Tibial nerve (tissue), 4 donors: ENCODE results near the gene SLC38A10.

Experiments
- EP300 ChIP-seq, 2 donors: sonication (generic); formaldehyde crosslinking; IDR thresholded peaks; one replicate each; pipeline ENCODE4 v1.6.1; 2017; ENCODE audit warnings: antibody characterized with exemption in 2 of 2, mild to moderate bottlenecking in 1 of 2
- POLR2A ChIP-seq, 2 donors: fragments of 450-650 bp; IDR thresholded peaks; one replicate each; pipeline ENCODE4 v1.6.1; 2017; ENCODE audit warnings: antibody characterized with exemption in 2 of 2, mild to moderate bottlenecking in 2 of 2, moderate library complexity in 2 of 2
- TF ChIP-seq, protein P1 (sequence below), 5 experiments: fragments of 200-600 bp in 3 of 5; fragments of 450-650 bp in 2 of 5; sonication (generic) in 3 of 5; IDR thresholded peaks; one replicate each; pipeline ENCODE4 v1.5.1; 2016 to 2019; ENCODE audit warnings: antibody characterized with exemption in 5 of 5, mild to moderate bottlenecking in 3 of 5, moderate library complexity in 2 of 5

DNA sequence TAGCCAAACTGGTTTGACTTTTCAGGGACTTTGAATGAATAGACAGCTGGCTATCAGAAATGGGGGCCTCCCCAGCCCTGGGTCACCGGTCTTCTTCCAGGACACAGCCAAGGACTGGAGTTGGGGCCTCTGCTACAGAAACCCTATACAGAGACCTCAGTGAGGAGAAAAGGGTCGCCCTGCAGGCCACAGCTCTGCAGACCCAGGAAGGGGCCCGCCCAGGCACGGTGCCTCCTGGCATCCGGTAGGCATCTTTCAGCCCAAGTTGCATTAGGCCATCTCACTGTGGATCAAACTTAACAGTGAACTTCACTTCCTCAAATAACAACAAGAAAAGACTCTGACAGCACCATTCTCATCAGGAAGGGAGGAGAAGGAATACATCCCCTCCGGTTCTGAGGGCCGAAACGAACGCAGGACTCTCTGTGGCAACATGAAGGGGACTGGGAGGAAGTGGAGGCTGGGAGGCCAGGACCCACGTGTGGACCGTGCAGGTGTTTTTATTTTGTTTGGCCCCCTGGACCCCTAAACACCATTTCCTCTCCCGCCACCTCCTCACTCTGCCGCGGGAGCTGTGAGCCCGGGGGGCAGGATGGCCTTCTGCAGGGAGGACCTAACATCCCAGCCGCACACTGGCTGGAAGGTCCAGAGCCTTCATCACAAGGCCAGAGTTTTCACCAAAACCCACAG, 7.2 kb downstream of the SLC38A10 start:
- TF ChIP-seq, protein P1, sequence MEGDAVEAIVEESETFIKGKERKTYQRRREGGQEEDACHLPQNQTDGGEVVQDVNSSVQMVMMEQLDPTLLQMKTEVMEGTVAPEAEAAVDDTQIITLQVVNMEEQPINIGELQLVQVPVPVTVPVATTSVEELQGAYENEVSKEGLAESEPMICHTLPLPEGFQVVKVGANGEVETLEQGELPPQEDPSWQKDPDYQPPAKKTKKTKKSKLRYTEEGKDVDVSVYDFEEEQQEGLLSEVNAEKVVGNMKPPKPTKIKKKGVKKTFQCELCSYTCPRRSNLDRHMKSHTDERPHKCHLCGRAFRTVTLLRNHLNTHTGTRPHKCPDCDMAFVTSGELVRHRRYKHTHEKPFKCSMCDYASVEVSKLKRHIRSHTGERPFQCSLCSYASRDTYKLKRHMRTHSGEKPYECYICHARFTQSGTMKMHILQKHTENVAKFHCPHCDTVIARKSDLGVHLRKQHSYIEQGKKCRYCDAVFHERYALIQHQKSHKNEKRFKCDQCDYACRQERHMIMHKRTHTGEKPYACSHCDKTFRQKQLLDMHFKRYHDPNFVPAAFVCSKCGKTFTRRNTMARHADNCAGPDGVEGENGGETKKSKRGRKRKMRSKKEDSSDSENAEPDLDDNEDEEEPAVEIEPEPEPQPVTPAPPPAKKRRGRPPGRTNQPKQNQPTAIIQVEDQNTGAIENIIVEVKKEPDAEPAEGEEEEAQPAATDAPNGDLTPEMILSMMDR (IDR thresholded peaks at IDR 0.05) = no peak
- TF ChIP-seq EP300 (IDR thresholded peaks at IDR 0.05) = no peak
- TF ChIP-seq POLR2A (IDR thresholded peaks at IDR 0.05) = no peak
